CD14-positive monocyte (primary cell): ENCODE measurements around the gene VMP1. TPM values are rescaled to one million over a fixed set of nuclear protein-coding genes. Genes with fewer than 3 reads are reported as not detected.

Experiments
- DNase-seq, 3 donors: peaks; one replicate each; pipeline ENCODE4 v3.0.0-alpha.2; 2011 to 2022
- H2AFZ ChIP-seq: 2 replicates; pipeline ENCODE4 v1.6.0; 2012; ENCODE audit warnings: mild to moderate bottlenecking, low read depth, low read length, inconsistent platforms; ENCODE audit not compliant: insufficient read depth, poor library complexity, severe bottlenecking
- H3K27ac ChIP-seq, 2 donors: 1 replicate in 1 of 2; 2 replicates in 1 of 2; pipeline ENCODE4 v1.5.1; 2012 to 2013; ENCODE audit warnings: low read length in 2 of 2, control low read depth in 1 of 2, inconsistent platforms in 1 of 2, low read depth in 1 of 2, mild to moderate bottlenecking in 1 of 2
- H3K27me3 ChIP-seq, 2 donors: one replicate each; pipeline versions ENCODE4 v1.6.0 to v1.6.1; 2011 to 2013; ENCODE audit warnings: low read length in 2 of 2; ENCODE audit not compliant: control insufficient read depth in 2 of 2, insufficient read depth in 2 of 2
- H3K36me3 ChIP-seq, 2 donors: replicated peaks in 1 of 2; 1 replicate in 1 of 2; 2 replicates in 1 of 2; pipeline versions ENCODE4 v1.5.1 to v1.6.1; 2012 to 2013; ENCODE audit warnings: low read length in 2 of 2, control low read depth in 1 of 2, inconsistent platforms in 1 of 2, mild to moderate bottlenecking in 1 of 2; ENCODE audit not compliant: insufficient read depth in 2 of 2, control insufficient read depth in 1 of 2
- H3K4me1 ChIP-seq, 2 donors: 1 replicate in 1 of 2; 2 replicates in 1 of 2; pipeline versions ENCODE4 v1.5.1 to v1.6.1; 2012 to 2013; ENCODE audit warnings: low read length in 2 of 2, control low read depth in 1 of 2, inconsistent platforms in 1 of 2, mild to moderate bottlenecking in 1 of 2, moderate library complexity in 1 of 2; ENCODE audit not compliant: insufficient read depth in 2 of 2, control insufficient read depth in 1 of 2
- H3K4me2 ChIP-seq: replicated peaks from 2 replicates; pipeline ENCODE3; 2012; ENCODE audit warnings: low read length, moderate library complexity, mild to moderate bottlenecking; ENCODE audit not compliant: poor library complexity, severe bottlenecking; ENCODE audit errors: extremely low read depth
- H3K4me3 ChIP-seq, 3 experiments: fragments of 200-600 bp in 1 of 3; sonication (generic) in 1 of 3; replicated peaks in 1 of 3; 1 replicate in 2 of 3; 2 replicates in 1 of 3; pipeline ENCODE4 v1.5.1; 2011 to 2013; ENCODE audit warnings: low read length in 3 of 3, mild to moderate bottlenecking in 3 of 3, control low read depth in 2 of 3, low read depth in 2 of 3, inconsistent platforms in 1 of 3, moderate library complexity in 1 of 3
- H3K79me2 ChIP-seq: 2 replicates; pipeline ENCODE4 v1.6.0; 2012; ENCODE audit warnings: mild to moderate bottlenecking, control low read depth, inconsistent platforms, low read length, moderate library complexity; ENCODE audit not compliant: insufficient read depth
- H3K9ac ChIP-seq: 2 replicates; pipeline ENCODE4 v1.6.0; 2017; ENCODE audit warnings: low read length, mild to moderate bottlenecking; ENCODE audit not compliant: insufficient read depth, poor library complexity, severe bottlenecking
- H3K9me3 ChIP-seq, 2 donors: replicated peaks in 1 of 2; 1 replicate in 1 of 2; 2 replicates in 1 of 2; pipeline versions ENCODE4 v1.5.1 to v1.6.1; 2012 to 2013; ENCODE audit warnings: low read length in 2 of 2, control low read depth in 1 of 2; ENCODE audit not compliant: control insufficient read depth in 1 of 2, insufficient read depth in 1 of 2
- H4K20me1 ChIP-seq: 2 replicates; pipeline ENCODE4 v1.6.0; 2012; ENCODE audit warnings: mild to moderate bottlenecking, low read length, control low read depth, moderate library complexity; ENCODE audit not compliant: insufficient read depth
- H3K27ac Mint-ChIP-seq, 7 donors: one replicate each; pipeline ENCODE4 v1.8.0; 2020; ENCODE audit warnings: mild to moderate bottlenecking in 7 of 7, mixed read lengths in 7 of 7, moderate library complexity in 6 of 7, inconsistent platforms in 2 of 7
- H3K27me3 Mint-ChIP-seq, 3 donors: one replicate each; pipeline ENCODE4 v1.8.0; 2021 to 2022; ENCODE audit warnings: low read depth in 3 of 3, mild to moderate bottlenecking in 3 of 3, mixed read lengths in 3 of 3, moderate library complexity in 3 of 3, inconsistent platforms in 1 of 3
- H3K36me3 Mint-ChIP-seq, 2 donors: one replicate each; pipeline ENCODE4 v1.8.0; 2020; ENCODE audit warnings: mixed read lengths in 2 of 2, inconsistent platforms in 1 of 2, mild to moderate bottlenecking in 1 of 2
- H3K4me1 Mint-ChIP-seq: one replicate; pipeline ENCODE4 v1.8.0; 2020; ENCODE audit warnings: mild to moderate bottlenecking, mixed read lengths
- H3K4me3 Mint-ChIP-seq, 2 donors: one replicate each; pipeline ENCODE4 v1.8.0; 2020; ENCODE audit warnings: mild to moderate bottlenecking in 2 of 2, mixed read lengths in 2 of 2, moderate library complexity in 1 of 2
- H3K9me3 Mint-ChIP-seq, 7 donors: one replicate each; pipeline ENCODE4 v1.8.0; 2020 to 2022; ENCODE audit warnings: mixed read lengths in 7 of 7, mild to moderate bottlenecking in 6 of 7, moderate library complexity in 6 of 7, inconsistent platforms in 2 of 7
- WGBS: methylation state at CpG from one replicate; pipeline ENCODE4 v1.1.5; 2013; ENCODE audit warnings: missing lambda C conversion rate; ENCODE audit not compliant: insufficient coverage; 5-methylcytosine and 5-hydroxymethylcytosine counted together
- intact Hi-C, 2 donors: fragments of 100-400 bp; cut with micrococcal nuclease; formaldehyde crosslinking; loops; one replicate each; pipeline versions ENCODE4 v1.15.0 to v1.15.1; 2023
- polyA plus RNA-seq, 3 donors: library from polyadenylated mRNA; depleted of rRNA in 1 of 3; unstranded in 2 of 3; stranded (reverse) in 1 of 3; fragments of 300-500 nt in 2 of 3; fragments of >200 nt in 1 of 3; fragmentation: Illumina TruSeq in 2 of 3; gene quantifications; 1 replicate in 2 of 3; 2 replicates in 1 of 3; pipeline ENCODE4 v1.2.3, GENCODE V29; 2012 to 2021
- TF ChIP-seq, protein P1 (sequence below): fragments of 200-600 bp; IDR thresholded peaks from one replicate; pipeline ENCODE4 v1.8.0; 2022; ENCODE audit warnings: antibody characterized with exemption, mild to moderate bottlenecking

Gene VMP1
- polyA plus RNA-seq, 3 donors = 246 to 511 (median 386) TPM

DNA sequence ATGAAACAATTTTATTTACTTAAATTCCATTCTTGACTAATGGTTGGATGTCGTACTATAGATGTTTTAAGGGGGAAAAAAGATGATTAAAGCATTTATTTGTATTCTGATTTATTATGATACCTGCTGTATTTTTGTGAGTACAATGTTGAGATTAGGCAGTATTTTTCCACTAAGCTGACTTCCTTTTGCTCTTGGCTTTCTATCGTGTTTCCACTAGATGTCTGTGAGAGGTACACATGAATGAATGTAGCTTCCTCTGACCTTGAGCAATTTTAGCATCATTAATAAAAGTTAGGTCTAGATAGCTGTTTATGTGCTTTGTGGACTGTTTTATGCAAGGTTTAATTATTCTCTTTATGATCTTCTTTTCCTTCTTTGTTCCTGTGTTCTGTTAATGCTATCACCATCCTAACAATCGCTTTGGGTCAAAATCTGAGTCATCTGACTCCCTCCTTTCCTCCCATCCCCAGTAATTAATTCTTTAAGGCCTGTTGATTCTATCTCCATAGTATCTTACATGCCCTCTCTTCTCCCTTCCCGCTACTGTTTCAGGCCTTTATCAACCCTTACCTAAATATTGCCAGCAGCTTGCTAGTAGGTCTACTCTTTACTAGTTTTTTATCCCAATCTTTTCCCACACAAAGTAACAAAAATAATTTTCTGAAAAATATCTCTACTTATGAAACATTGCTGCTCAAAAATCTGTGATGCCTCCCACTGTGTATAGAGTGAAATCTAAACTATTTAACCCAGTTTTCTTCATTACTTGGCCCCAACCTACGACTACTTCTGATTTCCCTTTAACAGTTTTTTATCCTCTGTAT, 76.0 kb downstream of the VMP1 start:
- Mint-ChIP-seq H3K4me3 (peak overlapping the region in 1 of 2 donors; percentile 50), H3K36me3 (peaks cover 46 to 53% of the 10 kb centered on the region in 2 donors), H3K27ac (peak overlapping the region; percentile 83 to 97 (median 95)), H3K27me3 (no peaks in the 10 kb centered on the region), H3K9me3 (peaks cover 0 to 4% (median 0%) of the 10 kb centered on the region in 7 donors), H3K4me1 (peaks cover 58% of the 10 kb centered on the region)
- peak overlapping the region; percentile 43 for H3K4me2 ChIP-seq
- H2AFZ ChIP-seq = no peak overlapping the region
- H3K9me3 ChIP-seq = no peaks in the 10 kb centered on the region
- H3K9ac ChIP-seq = peak overlapping the region; percentile 9
- H4K20me1 ChIP-seq = no peaks in the 10 kb centered on the region
- H3K36me3 ChIP-seq = peaks cover 6 to 40% of the 10 kb centered on the region in 2 donors
- TF ChIP-seq, protein P1, sequence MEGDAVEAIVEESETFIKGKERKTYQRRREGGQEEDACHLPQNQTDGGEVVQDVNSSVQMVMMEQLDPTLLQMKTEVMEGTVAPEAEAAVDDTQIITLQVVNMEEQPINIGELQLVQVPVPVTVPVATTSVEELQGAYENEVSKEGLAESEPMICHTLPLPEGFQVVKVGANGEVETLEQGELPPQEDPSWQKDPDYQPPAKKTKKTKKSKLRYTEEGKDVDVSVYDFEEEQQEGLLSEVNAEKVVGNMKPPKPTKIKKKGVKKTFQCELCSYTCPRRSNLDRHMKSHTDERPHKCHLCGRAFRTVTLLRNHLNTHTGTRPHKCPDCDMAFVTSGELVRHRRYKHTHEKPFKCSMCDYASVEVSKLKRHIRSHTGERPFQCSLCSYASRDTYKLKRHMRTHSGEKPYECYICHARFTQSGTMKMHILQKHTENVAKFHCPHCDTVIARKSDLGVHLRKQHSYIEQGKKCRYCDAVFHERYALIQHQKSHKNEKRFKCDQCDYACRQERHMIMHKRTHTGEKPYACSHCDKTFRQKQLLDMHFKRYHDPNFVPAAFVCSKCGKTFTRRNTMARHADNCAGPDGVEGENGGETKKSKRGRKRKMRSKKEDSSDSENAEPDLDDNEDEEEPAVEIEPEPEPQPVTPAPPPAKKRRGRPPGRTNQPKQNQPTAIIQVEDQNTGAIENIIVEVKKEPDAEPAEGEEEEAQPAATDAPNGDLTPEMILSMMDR = no peak
- WGBS = 100% methylated on average over 2 of the region's 5 CpGs
- DNase-seq = no peak
- H3K4me3 ChIP-seq = peak overlapping the region in 1 of 3 experiments; percentile 22
- peaks cover 58 to 70% of the 10 kb centered on the region in 2 donors for H3K4me1 ChIP-seq
- no peaks in the 10 kb centered on the region for H3K27me3 ChIP-seq
- intact Hi-C loops = no loop called here
- H3K79me2 ChIP-seq = peaks cover 48% of the 10 kb centered on the region
- H3K27ac ChIP-seq = peak overlapping the region; percentile 4 to 95

DNA sequence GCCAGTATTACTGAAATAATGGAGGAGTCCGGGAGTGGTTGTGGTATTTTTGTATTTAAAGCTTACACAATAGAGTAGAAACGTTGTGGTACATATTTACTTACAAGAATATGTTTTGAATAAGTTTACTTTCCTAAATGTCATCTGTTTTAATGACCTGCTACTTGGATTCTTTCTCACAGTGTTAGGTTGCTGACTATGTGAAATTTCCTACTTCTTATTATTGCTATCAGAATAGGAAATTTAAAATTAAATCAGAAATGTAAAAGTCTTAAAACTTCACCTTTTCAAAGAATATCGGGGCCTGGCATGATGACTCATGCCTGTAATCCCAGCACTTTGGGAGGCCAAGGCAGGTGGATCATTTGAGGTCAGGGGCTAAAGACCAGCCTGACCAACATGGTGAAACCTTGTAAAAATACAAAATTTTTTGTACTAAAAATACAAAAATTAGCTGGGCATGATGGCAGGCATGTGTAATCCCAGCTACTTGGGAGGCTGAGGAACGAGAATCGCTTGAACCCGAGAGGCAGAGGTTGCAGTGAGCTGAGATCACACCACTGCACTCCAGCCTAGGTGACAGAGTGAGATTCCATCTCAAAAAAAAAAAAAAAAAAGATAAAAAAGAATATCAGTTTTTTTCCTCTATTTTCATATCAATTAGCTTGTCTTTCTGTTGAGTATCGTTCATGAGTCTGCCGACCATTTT, 77.8 kb downstream of the VMP1 start:
- Histone ChIP-seq H3K27ac (peak overlapping the region; percentile 94 to 95), H3K27me3 (no peaks in the 10 kb centered on the region), H4K20me1 (no peaks in the 10 kb centered on the region), H3K4me1 (peaks cover 68 to 76% of the 10 kb centered on the region in 2 donors), H3K4me3 (peak overlapping the region in 1 of 3 experiments; percentile 64), H3K9me3 (no peaks in the 10 kb centered on the region), H3K4me2 (peak overlapping the region; percentile 61), H3K36me3 (peaks cover 7 to 22% of the 10 kb centered on the region in 2 donors), H2AFZ (no peak overlapping the region), H3K9ac (peak overlapping the region; percentile 58), H3K79me2 (peaks cover 60% of the 10 kb centered on the region)
- TF ChIP-seq, protein P1 = no peak
- Mint-ChIP-seq H3K27ac (peak overlapping the region; percentile 89 to 98 (median 94)), H3K4me1 (peaks cover 54% of the 10 kb centered on the region), H3K36me3 (peaks cover 35 to 55% of the 10 kb centered on the region in 2 donors), H3K27me3 (no peaks in the 10 kb centered on the region), H3K9me3 (peaks cover 0 to 4% (median 0%) of the 10 kb centered on the region in 7 donors), H3K4me3 (no peak overlapping the region)
- peak in 1 of 3 donors; percentile 30 for DNase-seq
- intact Hi-C loops = loop anchor here (5.0 kb wide), 2 partner anchors 33 to 52 kb away; no protein-coding TSS in a partner anchor
- 0% methylated on average over 1 of the region's 8 CpGs for WGBS
